Spinal cord (tissue), 10 donors: ENCODE data around the gene CACNA2D2. TPM values are rescaled to one million over a fixed set of nuclear protein-coding genes. Genes with fewer than 3 reads are reported as not detected.

Experiments used
- DNase-seq, 6 donors: peaks; one replicate each; pipeline versions ENCODE4 v3.0.0 to v3.0.0-alpha.2; 2013 to 2015; ENCODE audit warnings: low spot score in 6 of 6, low read depth in 4 of 6
- H3K27ac ChIP-seq: one replicate; pipeline ENCODE4 v1.5.1; 2013; ENCODE audit warnings: low read depth, low read length, control low read depth
- H3K27me3 ChIP-seq: one replicate; pipeline ENCODE4 v1.6.1; 2013; ENCODE audit warnings: low read length; ENCODE audit not compliant: control insufficient read depth, insufficient read depth
- H3K36me3 ChIP-seq: one replicate; pipeline ENCODE4 v1.6.1; 2013; ENCODE audit warnings: low read length; ENCODE audit not compliant: control insufficient read depth, insufficient read depth
- H3K4me1 ChIP-seq: one replicate; pipeline ENCODE4 v1.6.1; 2013; ENCODE audit warnings: low read length; ENCODE audit not compliant: control insufficient read depth, insufficient read depth
- H3K4me3 ChIP-seq: one replicate; pipeline ENCODE4 v1.5.1; 2013; ENCODE audit warnings: low read depth, low read length, control low read depth
- H3K9me3 ChIP-seq: one replicate; pipeline ENCODE4 v1.6.1; 2013; ENCODE audit warnings: low read length; ENCODE audit not compliant: control insufficient read depth, insufficient read depth
- WGBS: methylation state at CpG from one replicate; pipeline ENCODE4 v1.1.5; 2013; ENCODE audit warnings: missing lambda C conversion rate; ENCODE audit not compliant: insufficient coverage; 5-methylcytosine and 5-hydroxymethylcytosine counted together
- polyA plus RNA-seq, 2 donors: library from polyadenylated mRNA; unstranded; fragments of 120-200 nt; gene quantifications; one replicate each; pipeline ENCODE4 v1.2.1, GENCODE V29; 2013; ENCODE audit not compliant: insufficient read length in 2 of 2
- total RNA-seq, 2 donors: library from RNA; depleted of rRNA in 1 of 2; stranded (reverse); fragments of 120-200 nt in 1 of 2; fragments of >200 nt in 1 of 2; gene quantifications; one replicate each; pipeline versions ENCODE4 v1.2.3 to v1.2.4, GENCODE V29; 2013 to 2014
- donor health status: healthy.

CACNA2D2 gene
- total and polyA plus RNA-seq, 4 donors, result 11.6 to 59.2 (median 38.3) TPM

DNA sequence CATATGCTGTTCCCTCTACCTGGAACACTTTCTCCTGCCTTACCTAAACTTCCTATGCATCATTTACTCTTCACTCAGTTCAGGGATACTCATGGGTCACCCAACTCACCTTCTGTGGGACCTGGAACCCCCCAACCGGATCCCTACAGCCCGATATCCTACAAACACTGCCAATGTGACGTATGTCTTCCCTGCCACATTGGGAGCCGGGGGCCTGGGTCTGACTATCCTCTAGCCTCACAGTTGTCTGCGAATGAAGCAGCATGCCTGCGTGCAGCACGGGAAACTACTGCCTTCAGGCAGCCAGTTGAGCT is 153.3 kb downstream of the CACNA2D2 start:
- WGBS, result 11% methylated on average over 6 of the region's 7 CpGs
- Histone ChIP-seq H3K9me3 (no peaks in the 10 kb centered on the region), H3K4me3 (peak overlapping the region; percentile 91), H3K4me1 (peaks cover 60% of the 10 kb centered on the region), H3K27me3 (peaks cover 3% of the 10 kb centered on the region), H3K36me3 (peaks cover 56% of the 10 kb centered on the region), H3K27ac (peak overlapping the region; percentile 95)
- no peak for DNase-seq

DNA sequence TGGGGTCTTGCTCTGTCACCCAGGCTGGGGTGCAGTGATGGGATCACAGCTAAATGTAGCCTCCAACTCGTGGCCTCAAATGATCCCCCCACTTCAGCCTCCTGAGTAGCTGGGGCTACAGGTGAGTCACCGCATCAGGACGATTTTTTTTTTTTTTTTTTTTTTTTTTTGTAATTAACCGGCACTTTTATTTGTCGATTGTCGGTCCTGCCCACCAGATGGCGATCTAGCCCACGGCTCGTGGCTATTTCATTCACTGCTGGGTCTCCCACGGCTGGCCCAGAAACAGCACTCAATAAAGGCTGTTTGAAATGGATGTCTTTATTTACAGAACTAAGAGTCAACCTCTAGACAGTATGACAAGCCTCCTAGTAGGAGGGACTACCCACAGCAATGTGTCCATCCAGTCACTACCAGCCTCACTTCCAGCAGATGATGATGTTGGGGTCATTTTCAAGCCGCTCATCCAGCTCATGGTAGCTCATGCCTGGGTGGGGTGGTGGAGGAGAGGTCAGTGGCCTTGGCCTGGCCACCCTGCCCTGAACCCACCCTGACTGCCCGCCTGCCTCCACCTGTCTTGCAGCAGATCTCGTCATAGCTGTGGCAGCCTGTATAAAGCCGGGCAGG is 156.1 kb downstream of the CACNA2D2 start:
- 79% methylated on average over 3 of the region's 14 CpGs for WGBS

DNA sequence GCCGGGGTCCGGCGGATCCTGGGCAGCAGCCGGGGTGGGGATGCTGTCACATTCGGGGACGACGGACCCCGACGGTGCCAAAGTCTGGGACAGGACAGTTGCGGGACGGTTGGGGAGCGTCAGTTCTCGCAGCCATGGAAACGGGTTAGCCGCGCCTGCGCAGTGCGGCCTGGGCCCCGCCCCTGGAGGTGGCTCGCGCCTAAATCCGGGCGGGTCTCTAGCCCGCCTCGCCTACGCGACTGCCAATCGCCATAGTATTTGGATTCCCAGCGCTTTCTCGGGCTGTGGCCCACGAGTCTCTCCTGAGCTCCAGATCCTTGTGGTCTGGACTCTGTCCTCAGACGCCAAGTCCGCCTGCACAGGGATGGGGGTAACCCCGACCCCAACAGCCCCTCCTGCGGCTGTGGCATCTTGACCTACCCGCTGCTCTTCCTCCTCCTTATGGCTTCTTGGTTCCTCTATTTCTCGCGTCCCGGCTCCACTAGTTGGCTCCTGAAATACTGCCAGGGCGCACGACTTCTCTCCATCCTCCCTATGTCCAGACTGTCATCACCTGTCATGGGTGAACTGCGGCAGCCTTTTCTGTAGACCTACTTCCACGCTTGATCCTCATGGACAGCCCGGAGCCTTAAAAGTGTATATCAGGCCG is 157.7 kb downstream of the CACNA2D2 start, which contains the start of gene ZMYND10:
ZMYND10 (minus strand) TSS at position 147 of the 649 bp plus-strand sequence. CDS start 153 bp downstream, outside the sequence.
- Histone ChIP-seq H3K27me3 (peaks cover 17% of the 10 kb centered on the region), H3K9me3 (no peaks in the 10 kb centered on the region), H3K4me3 (peak within 1 kb of the TSS; percentile 51), H3K4me1 (peaks cover 64% of the 10 kb centered on the region), H3K27ac (no peak within 1 kb of the TSS), H3K36me3 (peaks cover 44% of the 10 kb centered on the region)
- DNase-seq, result peak in 2 of 6 donors; percentile 74 to 80
- WGBS, result 11% methylated on average over 45 of the region's 45 CpGs

More for the DNA sequence above, 156.1 kb downstream of the CACNA2D2 start:
- Histone ChIP-seq H3K9me3 (no peaks in the 10 kb centered on the region), H3K4me3 (no peak overlapping the region), H3K36me3 (peaks cover 41% of the 10 kb centered on the region), H3K27me3 (peaks cover 4% of the 10 kb centered on the region), H3K4me1 (peaks cover 64% of the 10 kb centered on the region), H3K27ac (no peak overlapping the region)
- peak in 4 of 6 donors; percentile 59 to 96 (median 80) for DNase-seq

DNA sequence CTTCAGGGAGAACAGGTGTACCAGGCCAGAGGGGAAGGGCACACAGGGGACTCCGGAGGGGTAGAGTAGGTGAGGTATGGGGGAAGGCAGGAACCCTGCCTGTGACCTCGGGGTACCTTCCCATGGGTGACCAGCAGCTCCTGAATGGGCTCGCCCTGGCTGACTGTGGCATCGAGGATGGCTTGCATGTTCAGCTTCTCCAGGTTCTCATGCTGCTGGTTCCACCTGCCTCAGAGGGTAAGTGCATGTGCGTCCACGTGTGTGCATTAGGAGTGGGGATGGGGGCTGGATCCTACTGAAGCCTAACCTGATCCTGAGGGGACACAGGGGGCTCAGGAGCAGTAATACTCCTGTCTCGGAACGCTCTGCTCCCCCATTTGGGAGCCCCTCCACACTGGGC is 158.4 kb downstream of the CACNA2D2 start:
- Histone ChIP-seq H3K4me1 (peaks cover 63% of the 10 kb centered on the region), H3K4me3 (peak overlapping the region; percentile 51), H3K27ac (no peak overlapping the region), H3K9me3 (no peaks in the 10 kb centered on the region), H3K36me3 (peaks cover 44% of the 10 kb centered on the region), H3K27me3 (peaks cover 21% of the 10 kb centered on the region)
- WGBS, result 55% methylated on average over 8 of the region's 8 CpGs
- DNase-seq, result no peak

DNA sequence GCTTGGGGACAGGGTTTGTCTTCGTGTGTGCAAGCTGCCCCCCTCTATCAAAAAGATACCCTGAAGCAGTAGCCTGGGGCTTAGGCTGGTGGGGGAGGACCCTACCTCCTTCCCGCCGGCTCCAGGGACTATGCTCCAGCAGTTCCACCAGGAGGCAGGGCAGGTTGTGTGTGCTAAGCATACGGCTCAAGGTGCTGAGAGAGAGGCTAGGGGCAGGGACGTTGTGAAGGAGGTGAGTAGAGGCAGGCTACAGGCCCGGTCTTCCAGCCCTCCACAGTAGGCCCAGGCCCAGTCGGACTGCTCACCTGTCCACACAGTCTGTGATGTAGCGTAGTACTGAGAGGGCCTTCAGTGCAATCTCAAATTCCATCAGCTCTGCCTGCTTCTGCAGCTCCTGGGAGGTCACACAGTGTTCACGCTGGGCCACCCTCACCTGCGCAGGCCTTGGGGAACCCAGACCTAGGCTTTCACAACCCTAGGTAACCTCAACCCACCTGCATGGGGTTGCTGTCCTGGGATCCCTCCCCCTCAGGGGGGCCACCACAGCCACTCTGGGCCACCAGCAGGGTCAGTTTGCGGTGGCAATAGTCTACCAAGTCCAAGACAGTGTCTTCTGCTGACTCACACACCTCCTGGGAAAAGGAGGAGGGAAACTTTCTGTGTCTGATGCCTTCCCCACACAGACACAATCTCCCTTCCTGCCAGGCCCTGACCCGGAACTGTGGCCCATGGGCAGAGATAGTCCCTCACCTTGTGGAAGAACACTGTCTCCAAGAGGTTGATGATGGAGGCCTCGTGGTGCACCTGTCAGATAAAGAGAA is 160.4 kb downstream of the CACNA2D2 start:
- Histone ChIP-seq H3K4me1 (peaks cover 57% of the 10 kb centered on the region), H3K36me3 (peaks cover 28% of the 10 kb centered on the region), H3K4me3 (no peak overlapping the region), H3K9me3 (no peaks in the 10 kb centered on the region), H3K27me3 (peaks cover 21% of the 10 kb centered on the region), H3K27ac (no peak overlapping the region)
- WGBS, result 78% methylated on average over 10 of the region's 13 CpGs
- no peak for DNase-seq

DNA sequence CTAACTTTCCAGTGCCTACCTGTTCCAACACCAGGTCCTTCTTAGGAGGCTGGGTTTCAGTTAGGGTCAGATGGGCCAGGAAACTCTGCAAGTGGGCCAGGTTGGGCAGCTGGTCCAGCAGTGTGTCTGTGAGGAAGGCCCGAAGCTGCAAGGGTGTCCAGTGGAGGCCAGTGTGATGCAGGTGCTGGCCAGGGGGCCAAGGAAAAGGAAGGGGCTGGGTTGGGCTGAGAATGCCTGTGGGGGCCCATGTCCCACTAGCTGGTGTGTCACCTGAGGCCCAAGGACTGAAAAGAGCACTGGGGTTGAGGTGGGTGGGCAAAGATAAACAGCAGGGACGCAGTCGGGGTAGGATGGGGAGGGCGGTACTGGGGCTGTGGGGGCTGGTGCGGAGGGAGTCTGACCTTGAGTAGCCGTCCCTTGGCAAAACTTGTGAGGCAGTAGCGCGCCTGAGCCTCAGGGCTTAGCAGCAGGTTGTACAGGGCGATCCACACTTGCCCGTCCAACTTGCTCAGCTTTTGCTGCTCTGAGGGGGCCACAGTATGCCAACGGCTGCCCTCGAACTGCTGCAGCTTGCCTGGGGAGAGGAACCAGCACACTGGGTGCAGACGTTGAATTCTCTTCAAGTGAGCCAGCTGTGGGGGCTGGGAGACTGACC is 161.3 kb downstream of the CACNA2D2 start:
- H3K9me3 ChIP-seq, result no peaks in the 10 kb centered on the region
- H3K4me1 ChIP-seq, result peaks cover 55% of the 10 kb centered on the region
- no peak overlapping the region for H3K27ac ChIP-seq
- no peak for DNase-seq
- no peak overlapping the region for H3K4me3 ChIP-seq
- H3K27me3 ChIP-seq, result peaks cover 21% of the 10 kb centered on the region
- 89% methylated on average over 13 of the region's 13 CpGs for WGBS
- H3K36me3 ChIP-seq, result peaks cover 23% of the 10 kb centered on the region

DNA sequence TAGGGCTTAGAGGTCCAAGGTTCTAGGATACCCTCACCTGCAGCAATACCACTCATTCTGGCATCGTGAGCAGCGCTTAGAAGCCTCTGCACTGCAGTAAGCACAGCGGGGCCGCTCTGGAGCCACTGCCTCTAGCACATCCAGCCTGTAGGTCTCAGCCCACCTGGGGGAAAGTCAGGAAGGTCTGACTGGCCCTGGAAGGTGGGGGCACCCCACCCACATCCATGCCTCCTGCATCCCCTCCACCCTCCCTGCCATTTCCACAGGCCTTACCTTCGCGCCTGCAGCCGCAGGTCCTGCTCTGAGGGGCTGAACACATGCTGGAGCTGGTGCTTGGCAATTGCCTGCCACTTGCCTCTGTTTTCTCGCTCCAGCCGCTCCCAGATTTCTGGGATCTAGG is 161.9 kb downstream of the CACNA2D2 start:
- WGBS, result 93% methylated on average over 9 of the region's 9 CpGs
- no peak for DNase-seq
- Histone ChIP-seq H3K27ac (no peak overlapping the region), H3K9me3 (no peaks in the 10 kb centered on the region), H3K4me3 (peak overlapping the region; percentile 40), H3K27me3 (peaks cover 21% of the 10 kb centered on the region), H3K4me1 (peaks cover 56% of the 10 kb centered on the region), H3K36me3 (peaks cover 23% of the 10 kb centered on the region)

DNA sequence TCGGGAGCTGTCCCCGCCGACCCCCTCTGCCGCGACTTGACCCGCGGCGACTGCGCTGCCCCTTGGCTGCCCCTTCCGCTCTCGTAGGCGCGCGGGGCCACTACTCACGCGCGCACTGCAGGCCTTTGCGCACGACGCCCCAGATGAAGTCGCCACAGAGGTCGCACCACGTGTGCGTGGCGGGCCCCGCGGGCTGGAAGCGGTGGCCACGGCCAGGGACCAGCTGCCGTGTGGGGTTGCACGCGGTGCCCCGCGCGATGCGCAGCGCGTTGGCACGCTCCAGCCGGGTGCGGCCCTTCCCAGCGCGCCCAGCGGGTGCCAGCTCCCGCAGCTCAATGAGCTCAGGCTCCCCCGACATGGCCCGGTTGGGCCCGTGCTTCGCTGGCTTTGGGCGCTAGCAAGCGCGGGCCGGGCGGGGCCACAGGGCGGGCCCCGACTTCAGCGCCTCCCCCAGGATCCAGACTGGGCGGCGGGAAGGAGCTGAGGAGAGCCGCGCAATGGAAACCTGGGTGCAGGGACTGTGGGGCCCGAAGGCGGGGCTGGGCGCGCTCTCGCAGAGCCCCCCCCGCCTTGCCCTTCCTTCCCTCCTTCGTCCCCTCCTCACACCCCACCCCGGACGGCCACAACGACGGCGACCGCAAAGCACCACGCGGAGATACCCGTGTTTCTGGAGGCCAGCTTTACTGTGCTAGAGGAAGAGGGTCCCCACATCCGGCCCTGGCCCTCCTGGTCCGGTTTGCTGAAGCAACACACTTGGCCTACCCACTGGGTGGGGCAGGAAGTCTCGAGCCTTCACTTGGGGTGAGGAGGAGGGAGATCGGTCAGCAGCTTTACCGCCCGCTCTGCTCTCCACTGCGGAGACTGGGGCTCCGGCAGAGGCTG is 162.7 kb downstream of the CACNA2D2 start, which contains the start of gene RASSF1:
RASSF1 (minus strand) TSS at position 389 of the 882 bp plus-strand sequence; CDS start at position 358, 31 bp downstream.
- peak in 1 of 6 donors; percentile 56 for DNase-seq
- no peaks in the 10 kb centered on the region for H3K9me3 ChIP-seq
- H3K27me3 ChIP-seq, result peaks cover 21% of the 10 kb centered on the region
- H3K27ac ChIP-seq, result peak within 1 kb of the TSS; percentile 33
- H3K4me3 ChIP-seq, result peak within 1 kb of the TSS; percentile 40
- WGBS, result 11% methylated on average over 83 of the region's 85 CpGs
- peaks cover 59% of the 10 kb centered on the region for H3K4me1 ChIP-seq
- peaks cover 23% of the 10 kb centered on the region for H3K36me3 ChIP-seq
